Activated T-cell treated with anti-CD3 and anti-CD28 coated beads for 24 hours (primary cell): ENCODE data around the gene RABL3.
"Not testable (repeated sequence)": the region's sequence is repeated elsewhere in the genome, so short reads cannot be mapped to it uniquely, and the experiment has no call there.

Experiments
- DNase-seq: peaks from one replicate; pipeline ENCODE4 v3.0.0-alpha.2; 2020; ENCODE audit warnings: low read depth

RABL3 gene

DNA sequence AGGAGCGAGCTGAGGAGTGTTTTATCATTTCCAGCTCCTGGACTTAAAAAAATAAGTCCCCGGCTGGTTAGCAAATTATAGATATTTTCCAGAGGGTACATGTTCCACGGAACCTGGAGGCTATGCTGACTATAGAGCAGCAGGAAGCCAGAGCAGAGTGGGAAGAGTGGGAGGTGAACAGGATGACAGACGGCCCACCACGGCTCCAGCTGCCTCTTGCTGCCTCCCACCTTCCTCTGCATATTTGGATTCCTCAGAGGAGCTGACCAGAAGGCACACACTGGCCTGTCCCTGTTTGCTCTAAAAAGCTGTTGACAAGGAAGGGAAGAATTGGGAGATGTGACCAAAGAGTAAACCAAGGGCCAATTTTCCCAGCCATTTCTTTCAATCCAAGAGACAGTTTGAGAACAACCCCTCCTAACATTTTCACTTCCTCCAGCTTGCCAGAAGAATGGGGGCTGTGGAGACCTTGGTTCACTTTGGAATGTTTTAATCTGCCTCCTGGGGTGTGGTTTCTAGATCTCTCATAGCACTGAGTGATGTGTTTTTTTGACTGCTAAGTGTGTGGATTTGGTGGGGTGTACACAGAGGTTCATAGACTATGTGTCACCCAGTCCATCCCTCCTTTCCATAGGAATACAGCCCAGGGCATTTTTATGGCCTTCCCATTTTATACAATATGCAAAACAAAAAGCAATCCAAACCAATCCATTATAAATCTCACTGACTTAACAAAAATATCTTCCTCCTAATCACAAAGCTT lies 97.1 kb downstream of the RABL3 start:
- DNase-seq, result no peak

DNA sequence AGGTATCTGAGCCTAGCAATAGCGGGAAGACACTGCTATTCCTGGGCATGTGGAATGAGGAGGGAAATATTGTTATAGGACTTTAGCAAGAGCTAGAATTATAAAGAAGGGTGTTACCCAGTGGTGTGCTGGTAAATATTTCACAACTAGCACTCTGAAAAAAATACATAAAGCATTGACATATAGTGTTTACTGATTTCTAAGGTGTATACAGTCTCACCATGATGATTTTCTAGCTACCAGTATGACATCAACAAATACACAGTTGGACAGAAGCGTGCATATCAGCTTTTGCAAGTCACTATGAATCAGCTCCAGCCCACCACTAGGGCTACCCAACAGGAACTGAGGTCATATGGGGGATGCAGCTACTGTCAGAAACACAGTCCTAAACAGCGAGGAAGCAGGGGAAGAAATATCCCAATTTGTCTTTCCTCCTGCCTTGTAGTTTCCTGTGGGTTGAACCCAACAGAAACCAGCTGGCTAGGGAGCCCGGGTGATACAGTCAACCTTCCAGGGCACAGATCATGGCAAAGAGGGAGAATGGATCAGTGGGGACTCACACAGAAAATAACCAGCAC lies 99.9 kb downstream of the RABL3 start:
- no peak for DNase-seq

DNA sequence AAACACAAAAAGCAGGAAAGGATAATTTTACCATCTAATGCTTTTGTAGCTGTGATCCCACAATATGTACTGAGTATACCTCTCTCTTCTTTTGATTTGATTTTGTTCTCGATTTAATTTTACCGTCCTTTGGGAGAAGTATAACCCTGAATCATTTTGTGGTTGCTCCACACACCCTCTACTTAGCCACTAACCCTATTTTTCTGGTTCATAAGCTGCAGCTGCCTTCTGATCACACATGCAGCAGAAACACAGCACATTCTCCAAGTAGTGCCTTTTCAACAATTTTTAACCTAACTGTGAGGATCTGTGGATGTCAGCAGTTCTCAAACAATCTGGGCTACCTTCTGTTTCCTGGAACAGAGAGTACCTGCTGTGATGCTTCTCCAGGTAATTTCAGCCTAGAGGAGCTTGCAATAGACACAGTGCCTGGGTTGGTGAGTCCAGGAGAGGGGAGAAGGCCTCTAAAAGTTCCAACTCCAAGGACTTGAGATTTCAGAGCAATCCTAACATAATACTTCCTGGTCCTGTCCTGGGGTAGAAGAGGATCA lies 100.5 kb downstream of the RABL3 start:
- DNase-seq, result no peak

DNA sequence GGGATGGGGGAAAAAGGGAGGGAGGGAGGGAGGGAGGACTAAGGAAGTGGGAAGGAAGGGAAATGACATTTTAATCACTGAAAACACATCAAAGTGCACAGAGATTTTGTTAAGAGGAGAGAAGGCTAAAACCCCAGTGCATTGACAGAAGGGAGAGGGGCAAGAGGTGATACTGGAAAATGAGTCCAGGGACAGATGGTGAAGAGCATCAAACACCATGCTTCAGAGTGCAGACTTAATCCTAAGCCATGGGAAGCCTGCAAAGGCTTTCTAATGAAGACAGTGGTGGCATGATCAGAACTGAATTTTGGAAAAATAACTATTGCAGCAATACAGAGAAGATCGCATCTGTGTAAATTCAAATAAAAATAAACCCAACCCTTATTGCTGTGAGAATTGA lies 102.1 kb downstream of the RABL3 start:
- DNase-seq, result no peak

DNA sequence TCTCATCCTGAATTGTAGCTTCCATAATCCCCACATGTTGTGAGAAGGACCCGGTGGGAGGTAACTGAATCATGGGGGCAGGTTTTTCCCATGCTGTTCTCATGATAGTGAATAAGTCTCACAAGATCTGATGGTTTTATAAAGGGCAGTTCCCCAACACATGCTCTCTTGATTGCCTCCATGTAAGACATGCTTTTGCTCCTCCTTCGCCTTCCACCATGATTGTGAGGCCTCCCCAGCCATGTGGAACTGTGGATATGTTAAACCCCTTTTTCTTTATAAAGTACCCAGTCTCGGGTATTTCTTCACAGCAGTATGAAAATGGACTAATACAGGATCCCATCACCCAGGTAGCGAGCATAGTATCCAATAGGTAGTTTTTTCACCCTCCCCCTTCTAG lies 103.5 kb downstream of the RABL3 start:
- DNase-seq, result not testable (repeated sequence)

DNA sequence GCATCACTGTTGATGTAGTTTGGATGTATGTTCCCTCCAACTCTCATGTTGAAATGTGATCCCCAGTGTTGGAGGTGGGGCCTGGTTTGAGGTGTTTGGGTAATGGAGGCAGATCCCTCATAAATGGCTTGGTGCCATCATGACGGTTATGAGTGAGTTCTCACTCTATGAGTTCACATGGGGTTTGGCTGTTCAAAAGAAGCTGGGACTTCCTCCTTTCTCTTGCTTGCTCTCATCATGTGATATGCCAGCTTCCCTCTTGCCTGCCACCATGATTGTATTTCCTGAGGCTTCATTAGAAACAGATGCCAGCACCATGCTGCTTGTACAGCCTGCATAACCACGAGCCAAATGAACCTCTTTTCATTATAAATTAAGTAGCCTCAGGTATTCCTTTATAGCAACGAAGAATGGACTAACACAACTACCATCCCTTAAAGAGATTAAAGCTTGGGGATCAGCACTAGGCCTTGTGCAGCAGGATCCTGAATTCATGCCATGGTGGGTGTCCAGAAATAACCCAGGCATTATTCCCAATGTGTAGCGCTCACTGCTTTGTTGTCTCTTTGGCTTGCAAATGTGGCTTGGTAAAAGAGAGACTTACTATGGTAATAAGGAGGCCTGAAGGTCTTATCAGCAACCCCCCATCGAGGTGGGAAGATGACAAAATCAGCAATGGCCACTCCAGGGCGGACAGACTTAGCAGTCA lies 104.3 kb downstream of the RABL3 start:
- DNase-seq, result no peak

DNA sequence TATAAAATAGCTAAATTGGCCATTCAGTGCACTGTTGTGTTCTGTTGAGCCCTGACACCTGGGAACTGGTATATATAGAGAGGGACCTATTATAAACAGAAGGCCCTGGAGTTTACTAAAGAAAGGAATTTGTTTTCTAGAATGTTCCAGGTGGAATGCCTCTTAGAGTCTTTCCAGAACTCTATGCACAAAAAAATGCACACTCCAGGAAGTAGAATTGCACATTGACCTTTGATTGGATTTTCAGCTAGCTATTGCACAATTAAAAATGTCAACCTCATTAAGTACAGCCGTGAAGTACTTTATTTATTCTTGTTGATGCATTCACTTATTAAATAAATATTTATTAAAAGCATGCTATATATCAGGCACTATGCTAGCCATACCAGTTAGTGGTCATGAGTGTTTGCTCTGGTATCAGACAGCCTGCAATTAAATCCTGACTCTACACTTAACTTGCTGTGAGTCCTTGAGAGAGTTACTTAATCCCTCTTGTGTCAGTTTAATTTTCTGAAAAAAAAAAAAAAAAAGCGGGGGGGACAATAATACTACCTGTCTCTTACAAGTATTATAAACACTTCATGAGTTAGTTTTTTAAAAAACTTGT lies 105.4 kb downstream of the RABL3 start:
- DNase-seq, result no peak
